Neural crest cell (in vitro differentiated cells): Measurements from ENCODE around the gene COL11A2. TPM values are rescaled to one million over a fixed set of nuclear protein-coding genes. Genes with fewer than 3 reads are reported as not detected.
A peak's percentile ranks its signal among the peaks of the same experiment; 100 is the strongest.

Experiments used
- DNase-seq: peaks from one replicate; pipeline ENCODE4 v3.0.0; 2021; ENCODE audit warnings: low read depth, mixed read lengths, low spot score
- H3K27ac Mint-ChIP-seq: one replicate; pipeline ENCODE4 v1.8.0; 2021; ENCODE audit warnings: mild to moderate bottlenecking, mixed read lengths; ENCODE audit not compliant: unreplicated experiment
- H3K27me3 Mint-ChIP-seq: 2 replicates; pipeline ENCODE4 v1.8.0; 2021; ENCODE audit warnings: low read depth, mild to moderate bottlenecking, mixed read lengths
- H3K36me3 Mint-ChIP-seq: 2 replicates; pipeline ENCODE4 v1.8.0; 2021; ENCODE audit warnings: low read depth, mild to moderate bottlenecking, mixed read lengths
- H3K4me1 Mint-ChIP-seq: 2 replicates; pipeline ENCODE4 v1.8.0; 2021; ENCODE audit warnings: mixed read lengths
- H3K4me3 Mint-ChIP-seq: one replicate; pipeline ENCODE4 v1.8.0; 2021; ENCODE audit warnings: mild to moderate bottlenecking, mixed read lengths
- H3K9me3 Mint-ChIP-seq: 2 replicates; pipeline ENCODE4 v1.8.0; 2021; ENCODE audit warnings: mixed read lengths
- total RNA-seq: library from RNA; stranded (reverse); gene quantifications from 2 replicates; pipeline ENCODE4 v1.2.1, GENCODE V29; 2021
- TF ChIP-seq, protein P1 (sequence below): fragments of 200-600 bp; sonication (generic); conservative IDR thresholded peaks from 2 replicates; pipeline ENCODE4 v1.5.0; 2021; ENCODE audit warnings: antibody characterized with exemption, mild to moderate bottlenecking

COL11A2 gene
- total RNA-seq, 1 donor from 2014 or later, result 4.2 TPM

DNA sequence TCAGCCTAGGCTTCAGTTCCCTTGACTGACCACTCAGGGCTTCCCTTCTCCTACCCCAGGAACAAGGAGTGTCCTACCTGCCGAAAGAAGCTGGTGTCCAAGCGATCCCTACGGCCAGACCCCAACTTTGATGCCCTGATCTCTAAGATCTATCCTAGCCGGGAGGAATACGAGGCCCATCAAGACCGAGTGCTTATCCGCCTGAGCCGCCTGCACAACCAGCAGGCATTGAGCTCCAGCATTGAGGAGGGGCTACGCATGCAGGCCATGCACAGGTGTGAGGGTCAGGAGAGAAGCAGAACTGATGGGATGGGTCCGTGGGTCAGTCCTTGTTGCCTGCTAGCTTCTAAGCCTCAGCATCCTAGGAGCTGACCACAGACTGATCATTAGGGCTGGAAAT, 17.6 kb upstream of the COL11A2 start:
- Mint-ChIP-seq H3K4me1 (peaks cover 59% of the 10 kb centered on the region), H3K27ac (no peak overlapping the region), H3K9me3 (no peaks in the 10 kb centered on the region), H3K36me3 (peaks cover 10% of the 10 kb centered on the region), H3K27me3 (peaks cover 22% of the 10 kb centered on the region), H3K4me3 (peak overlapping the region; percentile 99)
- DNase-seq, result no peak
- TF ChIP-seq, protein P1, sequence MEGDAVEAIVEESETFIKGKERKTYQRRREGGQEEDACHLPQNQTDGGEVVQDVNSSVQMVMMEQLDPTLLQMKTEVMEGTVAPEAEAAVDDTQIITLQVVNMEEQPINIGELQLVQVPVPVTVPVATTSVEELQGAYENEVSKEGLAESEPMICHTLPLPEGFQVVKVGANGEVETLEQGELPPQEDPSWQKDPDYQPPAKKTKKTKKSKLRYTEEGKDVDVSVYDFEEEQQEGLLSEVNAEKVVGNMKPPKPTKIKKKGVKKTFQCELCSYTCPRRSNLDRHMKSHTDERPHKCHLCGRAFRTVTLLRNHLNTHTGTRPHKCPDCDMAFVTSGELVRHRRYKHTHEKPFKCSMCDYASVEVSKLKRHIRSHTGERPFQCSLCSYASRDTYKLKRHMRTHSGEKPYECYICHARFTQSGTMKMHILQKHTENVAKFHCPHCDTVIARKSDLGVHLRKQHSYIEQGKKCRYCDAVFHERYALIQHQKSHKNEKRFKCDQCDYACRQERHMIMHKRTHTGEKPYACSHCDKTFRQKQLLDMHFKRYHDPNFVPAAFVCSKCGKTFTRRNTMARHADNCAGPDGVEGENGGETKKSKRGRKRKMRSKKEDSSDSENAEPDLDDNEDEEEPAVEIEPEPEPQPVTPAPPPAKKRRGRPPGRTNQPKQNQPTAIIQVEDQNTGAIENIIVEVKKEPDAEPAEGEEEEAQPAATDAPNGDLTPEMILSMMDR, result no peak

DNA sequence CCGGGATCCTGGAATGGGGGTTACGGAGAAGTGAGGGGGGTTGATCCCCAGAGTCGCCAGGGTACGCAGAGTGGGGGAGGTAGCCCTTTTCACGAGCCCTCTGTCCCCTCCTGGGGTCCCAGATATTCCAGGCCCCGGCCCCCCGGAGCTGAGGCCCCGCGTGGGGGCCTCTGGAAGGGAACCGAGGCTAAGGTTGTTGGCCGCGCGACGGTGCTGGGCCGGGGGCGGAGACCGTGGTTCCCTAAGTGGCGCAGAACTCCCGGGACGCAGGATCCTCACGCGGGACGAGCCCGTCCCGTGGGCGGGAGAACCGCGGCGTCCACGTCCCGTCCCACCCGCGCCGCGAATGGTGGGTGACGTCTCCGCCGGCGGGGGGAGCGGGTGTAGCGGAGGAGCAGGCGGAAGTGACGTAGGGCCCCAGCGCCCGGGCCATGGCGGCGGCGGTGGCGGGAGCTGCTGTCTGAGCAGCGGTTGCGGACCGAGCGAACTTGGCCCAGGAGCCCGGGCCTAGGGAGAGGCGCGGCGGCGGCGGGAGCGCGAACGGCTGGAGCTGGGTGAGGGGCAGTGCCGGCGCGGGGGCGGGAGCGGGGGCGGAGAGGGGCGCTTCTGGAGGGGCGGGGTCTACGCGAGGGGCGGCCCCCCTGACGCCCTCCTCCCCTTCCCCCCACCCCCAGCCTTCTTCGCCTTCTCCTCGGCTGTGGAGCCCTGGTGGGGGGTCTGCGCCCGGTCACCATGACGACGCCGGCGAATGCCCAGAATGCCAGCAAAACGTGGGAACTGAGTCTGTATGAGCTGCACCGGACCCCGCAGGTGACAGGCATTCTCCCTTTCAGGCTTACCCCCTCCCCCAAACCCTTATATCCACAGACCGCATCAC, 16.1 kb upstream of the COL11A2 start, which contains the start of gene RING1:
Gene RING1 (plus strand): TSS at position 410 of the 877 bp plus-strand sequence. CDS start 323 bp downstream, at position 733.
- Mint-ChIP-seq H3K36me3 (peaks cover 14% of the 10 kb centered on the region), H3K27me3 (peaks cover 10% of the 10 kb centered on the region), H3K27ac (peak within 1 kb of the TSS; percentile 98), H3K4me1 (peaks cover 66% of the 10 kb centered on the region), H3K4me3 (peak within 1 kb of the TSS; percentile 99), H3K9me3 (no peaks in the 10 kb centered on the region)
- peak; percentile 63 for DNase-seq
- TF ChIP-seq, protein P1, result no peak

DNA sequence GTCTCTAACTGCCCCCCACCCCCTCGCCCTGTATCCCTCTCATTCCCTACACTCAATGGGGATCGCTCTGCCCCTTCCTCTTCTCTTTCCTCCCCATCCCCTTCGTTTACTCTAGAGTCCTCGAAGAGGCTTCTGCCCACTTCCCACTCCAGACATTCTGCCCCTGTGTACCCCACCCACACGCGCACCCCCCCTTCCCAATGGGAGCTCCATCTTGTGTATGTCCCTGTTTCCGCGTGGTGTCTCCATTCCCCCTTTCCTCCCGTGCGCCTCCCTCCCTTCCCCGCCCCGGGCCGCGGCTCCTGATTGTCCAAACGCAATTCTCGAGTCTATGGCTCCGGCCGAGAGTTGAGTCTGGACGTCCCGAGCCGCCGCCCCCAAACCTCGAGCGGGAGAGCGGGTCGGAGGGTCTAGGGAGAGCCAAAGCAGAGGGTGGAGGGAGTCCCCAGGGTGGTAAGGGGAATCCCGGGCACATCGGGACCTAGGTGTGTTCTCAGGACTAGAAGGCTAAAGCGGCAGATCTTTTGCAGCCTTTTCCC, 15.4 kb upstream of the COL11A2 start:
- peak; percentile 53 for DNase-seq
- Mint-ChIP-seq H3K27me3 (peaks cover 5% of the 10 kb centered on the region), H3K36me3 (peaks cover 21% of the 10 kb centered on the region), H3K4me3 (peak overlapping the region; percentile 99), H3K9me3 (no peaks in the 10 kb centered on the region), H3K27ac (peak overlapping the region; percentile 98), H3K4me1 (peaks cover 68% of the 10 kb centered on the region)
- TF ChIP-seq, protein P1, result no peak

DNA sequence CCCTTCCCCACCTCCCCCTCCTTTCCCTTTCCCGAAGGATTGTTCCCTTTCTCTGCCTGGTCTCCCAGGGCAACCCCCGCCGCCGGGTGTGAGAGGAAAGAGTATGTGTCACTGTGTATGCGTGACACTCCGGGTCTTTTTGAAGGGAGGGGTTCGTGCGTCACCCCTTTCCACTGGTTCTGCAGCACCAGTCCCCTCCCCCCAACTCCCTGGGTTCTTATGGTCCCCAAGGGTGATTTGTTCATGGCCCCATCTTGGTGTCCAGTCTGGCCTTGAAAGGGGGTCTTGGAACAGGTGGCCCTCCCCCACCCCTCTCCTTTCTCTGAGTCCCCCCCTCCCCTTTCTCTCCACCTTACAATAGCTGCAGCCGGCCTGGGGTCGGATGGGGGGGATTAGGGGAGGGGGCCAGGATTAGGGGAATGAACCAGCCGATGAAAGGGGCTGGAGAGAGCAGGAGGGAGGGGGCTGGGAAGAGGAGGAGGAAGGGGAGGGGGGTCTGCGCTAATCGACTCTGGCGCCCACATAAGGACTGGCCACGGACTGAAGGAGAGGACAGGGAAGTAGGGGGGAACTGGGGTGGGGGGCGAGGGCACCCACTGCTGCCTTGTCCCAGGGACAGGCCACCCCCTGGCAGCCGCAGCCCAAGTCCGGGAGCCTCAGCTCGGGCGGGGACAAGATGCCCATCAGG, 14.7 kb upstream of the COL11A2 start:
- peak; percentile 78 for DNase-seq
- H3K27me3 Mint-ChIP-seq, result peaks cover under 1% of the 10 kb centered on the region
- H3K4me3 Mint-ChIP-seq, result peak overlapping the region; percentile 99
- peak overlapping the region; percentile 93 for H3K27ac Mint-ChIP-seq
- TF ChIP-seq, protein P1, result no peak
- H3K9me3 Mint-ChIP-seq, result no peaks in the 10 kb centered on the region
- H3K4me1 Mint-ChIP-seq, result peaks cover 68% of the 10 kb centered on the region
- H3K36me3 Mint-ChIP-seq, result peaks cover 25% of the 10 kb centered on the region

DNA sequence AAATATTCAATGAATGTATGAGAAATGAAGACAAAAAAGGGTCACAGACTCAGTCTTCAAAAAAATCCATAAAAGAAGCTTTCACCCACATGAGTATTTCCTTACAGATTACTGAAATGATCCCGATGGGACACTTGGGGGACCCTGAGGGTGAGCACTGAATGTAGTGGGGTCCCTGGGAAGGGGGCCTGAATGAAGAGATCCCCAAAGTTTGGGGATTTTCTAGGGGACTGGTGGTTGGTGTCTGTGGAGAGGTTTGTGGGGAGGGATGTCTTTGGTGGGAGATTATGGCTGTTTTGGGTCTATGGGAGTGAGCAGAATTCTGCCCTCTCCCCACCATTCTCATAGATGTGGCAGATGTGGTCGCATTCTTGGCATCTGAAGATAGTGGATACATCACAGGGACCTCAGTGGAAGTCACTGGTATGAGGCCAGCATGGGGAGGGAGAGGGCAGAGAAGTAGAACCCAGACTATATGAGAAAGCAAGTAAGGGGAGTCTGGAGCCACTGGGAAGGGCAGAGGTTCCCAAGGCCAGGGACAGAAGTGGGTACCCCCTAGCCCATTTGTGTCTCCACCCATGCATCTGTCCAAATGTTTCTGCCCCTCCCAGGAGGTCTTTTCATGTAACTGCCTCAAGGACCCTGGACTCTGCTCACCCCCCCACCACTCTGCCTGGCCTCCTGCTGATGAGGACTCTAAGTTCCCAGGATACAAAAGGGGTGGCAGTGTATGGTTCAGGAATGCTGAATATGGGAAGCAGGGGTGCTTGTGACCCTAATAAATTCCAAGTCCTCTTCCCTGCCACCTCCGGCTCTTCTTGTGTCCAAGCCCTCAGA, 14.0 kb upstream of the COL11A2 start:
- TF ChIP-seq, protein P1, result no peak
- H3K36me3 Mint-ChIP-seq, result peaks cover 25% of the 10 kb centered on the region
- peak overlapping the region; percentile 93 for H3K27ac Mint-ChIP-seq
- no peaks in the 10 kb centered on the region for H3K9me3 Mint-ChIP-seq
- H3K4me1 Mint-ChIP-seq, result peaks cover 73% of the 10 kb centered on the region
- no peaks in the 10 kb centered on the region for H3K27me3 Mint-ChIP-seq
- no peak for DNase-seq
- peak overlapping the region; percentile 99 for H3K4me3 Mint-ChIP-seq
